HEK293T (cell line): ENCODE measurements around the gene RAMAC.

ENCODE experiments used
- ARNT ChIP-seq: fragments of 450-650 bp; IDR thresholded peaks from 2 replicates; pipeline ENCODE4 v1.6.1; 2017; ENCODE audit warnings: mild to moderate bottlenecking
- CTBP1 ChIP-seq: fragments of 450-650 bp; IDR thresholded peaks from 2 replicates; pipeline ENCODE4 v1.6.1; 2016; ENCODE audit warnings: borderline replicate concordance
- FOXA1 ChIP-seq: fragments of 450-650 bp; IDR thresholded peaks from 2 replicates; pipeline ENCODE4 v1.6.1; 2016; ENCODE audit warnings: mild to moderate bottlenecking
- SP1 ChIP-seq: fragments of 450-650 bp; IDR thresholded peaks from 2 replicates; pipeline ENCODE4 v1.6.1; 2017

- TF ChIP-seq FOXA1 = no peak
- TF ChIP-seq CTBP1 = no peak
- TF ChIP-seq SP1 = no peak
- no peak for TF ChIP-seq ARNT
These were observed 35.2 kb upstream of the RAMAC start for GRCh38 chr15:82950746-82951370.
